Kidney (tissue), 14 donors: Measurements from ENCODE around the gene CENPA. TPM values are rescaled to one million over a fixed set of nuclear protein-coding genes. Genes with fewer than 3 reads are reported as not detected.
"Not testable (repeated sequence)": the region's sequence is repeated elsewhere in the genome, so short reads cannot be mapped to it uniquely, and the experiment has no call there.

Source experiments
- DNase-seq, 5 donors: peaks; one replicate each; pipeline ENCODE4 v3.0.0-alpha.2; 2013 to 2020
- FAIRE-seq: peaks from 2 replicates; lab custom pipeline; 2012; peaks lifted over from hg19 to GRCh38; lab: Jason Lieb, UNC
- H3K27ac ChIP-seq, 2 donors: one replicate each; pipeline ENCODE4 v1.7.0; 2013; ENCODE audit warnings: low read depth in 2 of 2, low read length in 2 of 2, inconsistent platforms in 1 of 2
- H3K27me3 ChIP-seq: one replicate; pipeline ENCODE4 v1.7.1; 2013; ENCODE audit warnings: low read length, inconsistent platforms; ENCODE audit not compliant: control insufficient read depth, insufficient read depth
- H3K36me3 ChIP-seq, 3 donors: one replicate each; pipeline versions ENCODE4 v1.7.0 to v1.7.1; 2013; ENCODE audit warnings: low read length in 3 of 3, control low read depth in 1 of 3, inconsistent platforms in 1 of 3; ENCODE audit not compliant: insufficient read depth in 3 of 3, control insufficient read depth in 2 of 3
- H3K4me1 ChIP-seq, 3 donors: one replicate each; pipeline versions ENCODE4 v1.7.0 to v1.7.1; 2013; ENCODE audit warnings: low read length in 3 of 3, inconsistent platforms in 1 of 3, low read depth in 1 of 3; ENCODE audit not compliant: control insufficient read depth in 2 of 3, insufficient read depth in 2 of 3
- H3K4me3 ChIP-seq, 3 donors: one replicate each; pipeline versions ENCODE4 v1.7.0 to v1.8.1; 2013; ENCODE audit warnings: low read length in 3 of 3, control low read depth in 1 of 3, inconsistent platforms in 1 of 3
- H3K9ac ChIP-seq, 3 donors: one replicate each; pipeline versions ENCODE4 v1.7.0 to v1.7.1; 2013; ENCODE audit warnings: low read length in 3 of 3, control low read depth in 1 of 3, inconsistent platforms in 1 of 3
- H3K9me3 ChIP-seq, 3 donors: one replicate each; pipeline versions ENCODE4 v1.7.0 to v1.7.1; 2013; ENCODE audit warnings: low read length in 3 of 3, control low read depth in 1 of 3, inconsistent platforms in 1 of 3; ENCODE audit not compliant: control insufficient read depth in 2 of 3, insufficient read depth in 1 of 3
- CTCF ChIP-seq: IDR thresholded peaks from 3 replicates; pipeline ENCODE4 v1.5.1; 2012; ENCODE audit warnings: mild to moderate bottlenecking, moderate library complexity, borderline replicate concordance; ENCODE audit not compliant: insufficient read depth; ENCODE audit errors: extremely low read depth
- intact Hi-C: fragments of 100-400 bp; cut with DNase I; formaldehyde crosslinking; loops from one replicate; pipeline ENCODE4 v1.11.1; 2022
- polyA plus RNA-seq: library from polyadenylated mRNA; stranded (reverse); fragments of 350-450 nt; fragmentation: Illumina TruSeq; extraction: RNeasy Lipid Tissue Mini Kit (QIAGEN cat#74804); gene quantifications from one replicate; pipeline ENCODE4 v1.2.3, GENCODE V29; 2014; ENCODE audit warnings: low read depth, low replicate concordance; ENCODE audit not compliant: insufficient read depth
- total RNA-seq: library from RNA; stranded (reverse); fragmentation: NEBNext Ultra II Directional; extraction: Animal tissue kit (Norgen Biotek cat#: 25700); gene quantifications from one replicate; pipeline ENCODE4 v1.2.1, GENCODE V29; 2021
- donor health status: control.
- donor health status: control.
- donor health status: control.
- donor health status: control.
- donor health status: control.
- donor health status: DM: yes; HTN: yes; CAD: no.
- donor health status: Normal renal cell carcinoma (clear cell type).

Gene CENPA
- total and polyA plus RNA-seq, 2 donors from 2014 or later: 0.63 TPM; not detected in 1

- Histone ChIP-seq H3K4me1 (no peaks in the 10 kb centered on the region), H3K27me3 (no peaks in the 10 kb centered on the region), H3K9me3 (no peaks in the 10 kb centered on the region), H3K36me3 (no peaks in the 10 kb centered on the region), H3K4me3 (no peak overlapping the region), H3K9ac (no peak overlapping the region), H3K27ac (no peak overlapping the region)
- no peak for TF ChIP-seq CTCF
- FAIRE-seq (no peak), DNase-seq (no peak)
- intact Hi-C loops: no loop called here
Measured at GRCh38 chr2:26792720-26793119, 6.9 kb downstream of the CENPA start.

GRCh38 chr2:26793518-26793917, 7.7 kb downstream of the CENPA start:
- H3K4me1 ChIP-seq: no peaks in the 10 kb centered on the region
- H3K4me3 ChIP-seq: no peak overlapping the region
- H3K27me3 ChIP-seq: no peaks in the 10 kb centered on the region
- no peak overlapping the region for H3K27ac ChIP-seq
- TF ChIP-seq CTCF: no peak
- no peak for DNase-seq
- H3K36me3 ChIP-seq: no peaks in the 10 kb centered on the region
- intact Hi-C loops: no loop called here
- H3K9ac ChIP-seq: no peak overlapping the region
- FAIRE-seq: no peak
- H3K9me3 ChIP-seq: no peaks in the 10 kb centered on the region

GRCh38 chr2:26795135-26795534, 9.3 kb downstream of the CENPA start:
- intact Hi-C loops, H3K4me3 ChIP-seq, H3K27ac ChIP-seq, H3K9ac ChIP-seq, DNase-seq, H3K36me3 ChIP-seq, H3K9me3 ChIP-seq, FAIRE-seq, H3K27me3 ChIP-seq, H3K4me1 ChIP-seq: not testable (repeated sequence)

- no peak overlapping the region for H3K9ac ChIP-seq
- DNase-seq: no peak
- TF ChIP-seq CTCF: no peak
- H3K9me3 ChIP-seq: no peaks in the 10 kb centered on the region
- H3K4me1 ChIP-seq: no peaks in the 10 kb centered on the region
- H3K27me3 ChIP-seq: no peaks in the 10 kb centered on the region
- intact Hi-C loops: no loop called here
- H3K27ac ChIP-seq: no peak overlapping the region
- no peak overlapping the region for H3K4me3 ChIP-seq
- no peaks in the 10 kb centered on the region for H3K36me3 ChIP-seq
- no peak for FAIRE-seq
Measured at GRCh38 chr2:26801328-26801727, 15.5 kb downstream of the CENPA start.
